Peyer's patch (tissue), 4 donors: Measurements from ENCODE around the gene UTP15. TPM values are rescaled to one million over a fixed set of nuclear protein-coding genes. Genes with fewer than 3 reads are reported as not detected.
A peak's percentile ranks its signal among the peaks of the same experiment; 100 is the strongest.

ENCODE experiments used
- DNase-seq, 3 donors: peaks; one replicate each; pipeline ENCODE4 v3.0.0-alpha.2; 2017 to 2019
- H3K27ac ChIP-seq, 4 donors: fragments of 200-600 bp; sonication (generic); one replicate each; pipeline ENCODE4 v1.5.1; 2016 to 2019
- H3K27me3 ChIP-seq, 2 donors: fragments of 200-600 bp; sonication (generic); one replicate each; pipeline ENCODE4 v1.5.1; 2019
- H3K36me3 ChIP-seq, 3 donors: fragments of 200-600 bp; sonication (generic); one replicate each; pipeline ENCODE4 v1.5.1; 2016 to 2019
- H3K4me1 ChIP-seq, 4 donors: fragments of 200-600 bp; sonication (generic); one replicate each; pipeline ENCODE4 v1.5.1; 2016 to 2019
- H3K4me3 ChIP-seq, 4 donors: fragments of 200-600 bp; sonication (generic); 1 replicate in 3 of 4; 2 replicates in 1 of 4; pipeline ENCODE4 v1.5.1; 2016 to 2019; ENCODE audit warnings: mild to moderate bottlenecking in 1 of 4
- H3K9me3 ChIP-seq, 4 donors: fragments of 200-600 bp; sonication (generic); one replicate each; pipeline ENCODE4 v1.5.1; 2016 to 2019; ENCODE audit warnings: mild to moderate bottlenecking in 1 of 4
- POLR2A ChIP-seq, 2 donors: fragments of 450-650 bp; IDR thresholded peaks; one replicate each; pipeline ENCODE4 v1.5.1; 2017; ENCODE audit warnings: antibody characterized with exemption in 2 of 2, mild to moderate bottlenecking in 2 of 2, moderate library complexity in 2 of 2
- total RNA-seq, 4 donors: library from RNA; depleted of rRNA; stranded (reverse); fragments of >200 nt; gene quantifications; one replicate each; pipeline ENCODE4 v1.1.0, GENCODE V29; 2016
- TF ChIP-seq, protein P1 (sequence below), 6 experiments: fragments of 450-650 bp in 4 of 6; fragments of 200-600 bp in 2 of 6; sonication (generic) in 1 of 6; IDR thresholded peaks; one replicate each; pipeline ENCODE4 v1.5.1; 2017 to 2019; ENCODE audit warnings: antibody characterized with exemption in 6 of 6, mild to moderate bottlenecking in 3 of 6, moderate library complexity in 1 of 6

UTP15 gene
- total RNA-seq, 4 donors from 2014 or later: 10.3 to 21.7 (median 18.9) TPM

DNA sequence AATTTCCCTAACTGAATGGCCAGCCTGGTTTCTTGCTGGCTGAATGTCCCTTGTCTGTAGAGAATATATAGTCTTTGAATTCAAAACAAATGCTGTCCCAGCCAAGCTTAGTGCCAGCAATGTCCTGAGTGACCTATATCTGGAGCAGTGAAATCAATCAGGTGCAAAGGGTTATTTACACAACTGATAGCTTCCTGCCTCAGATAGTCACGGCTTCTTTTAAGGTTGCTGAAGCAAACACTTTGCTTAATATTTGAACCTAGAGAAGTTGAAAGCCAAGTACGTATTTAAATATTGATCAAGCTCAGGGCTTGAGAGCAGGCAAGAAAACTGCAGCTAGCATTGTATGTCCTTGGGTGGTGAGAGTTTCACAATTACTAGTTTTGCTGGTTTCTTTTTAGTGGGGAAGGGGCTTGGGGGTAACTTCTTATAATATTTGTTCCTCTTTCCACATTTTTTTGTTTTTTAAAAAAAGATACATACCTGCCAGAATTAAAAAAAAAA lies 58.4 kb downstream of the UTP15 start:
- no peaks in the 10 kb centered on the region for H3K9me3 ChIP-seq
- H3K4me3 ChIP-seq: no peak overlapping the region
- no peak for DNase-seq
- TF ChIP-seq, protein P1, sequence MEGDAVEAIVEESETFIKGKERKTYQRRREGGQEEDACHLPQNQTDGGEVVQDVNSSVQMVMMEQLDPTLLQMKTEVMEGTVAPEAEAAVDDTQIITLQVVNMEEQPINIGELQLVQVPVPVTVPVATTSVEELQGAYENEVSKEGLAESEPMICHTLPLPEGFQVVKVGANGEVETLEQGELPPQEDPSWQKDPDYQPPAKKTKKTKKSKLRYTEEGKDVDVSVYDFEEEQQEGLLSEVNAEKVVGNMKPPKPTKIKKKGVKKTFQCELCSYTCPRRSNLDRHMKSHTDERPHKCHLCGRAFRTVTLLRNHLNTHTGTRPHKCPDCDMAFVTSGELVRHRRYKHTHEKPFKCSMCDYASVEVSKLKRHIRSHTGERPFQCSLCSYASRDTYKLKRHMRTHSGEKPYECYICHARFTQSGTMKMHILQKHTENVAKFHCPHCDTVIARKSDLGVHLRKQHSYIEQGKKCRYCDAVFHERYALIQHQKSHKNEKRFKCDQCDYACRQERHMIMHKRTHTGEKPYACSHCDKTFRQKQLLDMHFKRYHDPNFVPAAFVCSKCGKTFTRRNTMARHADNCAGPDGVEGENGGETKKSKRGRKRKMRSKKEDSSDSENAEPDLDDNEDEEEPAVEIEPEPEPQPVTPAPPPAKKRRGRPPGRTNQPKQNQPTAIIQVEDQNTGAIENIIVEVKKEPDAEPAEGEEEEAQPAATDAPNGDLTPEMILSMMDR (IDR thresholded peaks at IDR 0.05): no peak
- no peak for TF ChIP-seq POLR2A (IDR thresholded peaks at IDR 0.05)
- H3K4me1 ChIP-seq: peaks cover 0 to 23% (median 3%) of the 10 kb centered on the region in 4 donors
- H3K27me3 ChIP-seq: no peaks in the 10 kb centered on the region
- H3K27ac ChIP-seq: no peak overlapping the region
- no peaks in the 10 kb centered on the region for H3K36me3 ChIP-seq

DNA sequence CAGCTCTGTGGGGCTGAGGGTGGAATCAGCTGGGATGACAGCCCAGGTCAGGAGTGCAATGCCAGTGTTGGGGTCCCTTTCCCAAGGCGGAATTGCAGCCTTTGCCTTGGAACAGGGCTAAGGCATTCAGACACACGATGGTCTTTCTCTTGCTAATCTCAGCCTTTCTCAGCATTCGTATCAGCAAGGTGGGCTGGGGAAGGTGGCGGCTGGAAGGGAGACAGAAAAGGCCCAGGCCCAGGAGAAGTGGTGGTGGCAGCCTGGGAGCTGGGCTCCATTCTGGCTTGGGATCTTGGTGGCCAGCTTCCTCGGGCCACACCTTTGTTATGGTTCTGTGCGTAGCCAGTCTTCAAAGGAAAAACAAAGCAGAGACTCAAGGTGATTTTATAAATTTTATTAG lies 59.3 kb downstream of the UTP15 start:
- Histone ChIP-seq H3K4me3 (no peak overlapping the region), H3K9me3 (no peaks in the 10 kb centered on the region), H3K27ac (peak overlapping the region in 1 of 4 donors; percentile 77), H3K4me1 (peaks cover 0 to 23% (median 3%) of the 10 kb centered on the region in 4 donors), H3K27me3 (no peaks in the 10 kb centered on the region), H3K36me3 (no peaks in the 10 kb centered on the region)
- TF ChIP-seq, protein P1 (IDR thresholded peaks at IDR 0.05): no peak
- TF ChIP-seq POLR2A (IDR thresholded peaks at IDR 0.05): no peak
- no peak for DNase-seq

DNA sequence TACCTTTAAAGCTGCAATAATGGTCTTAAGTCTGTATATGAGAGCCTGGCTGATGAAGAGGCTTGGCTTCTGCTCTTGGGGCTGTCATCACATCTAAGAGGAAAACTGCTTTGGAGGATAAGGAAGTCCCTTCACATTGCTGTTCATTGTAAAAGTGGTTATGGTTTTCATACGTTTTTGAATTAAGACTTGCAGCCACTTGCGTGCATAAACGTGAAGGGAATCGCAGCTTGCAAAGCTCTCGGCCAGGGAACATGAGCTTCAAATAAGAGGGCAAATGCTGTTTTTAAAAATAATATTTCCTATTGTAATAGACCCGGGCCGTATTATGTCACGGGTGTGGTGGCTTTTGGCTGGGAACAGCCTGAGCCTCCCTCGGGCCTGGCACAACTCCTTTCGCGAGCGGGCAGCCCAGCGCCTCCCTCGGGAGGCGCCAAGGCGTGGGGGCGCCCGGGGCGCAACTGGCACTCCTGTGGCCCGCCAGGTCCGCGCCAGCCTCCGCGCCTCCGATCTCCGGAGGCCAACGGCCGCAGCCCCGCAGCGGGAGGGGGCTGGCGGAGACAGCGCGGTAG lies 59.9 kb downstream of the UTP15 start:
- peaks cover 0 to 23% (median 3%) of the 10 kb centered on the region in 4 donors for H3K4me1 ChIP-seq
- TF ChIP-seq, protein P1 (IDR thresholded peaks at IDR 0.05): no peak
- TF ChIP-seq POLR2A (IDR thresholded peaks at IDR 0.05): no peak
- H3K4me3 ChIP-seq: peak overlapping the region; percentile 35 to 69 (median 51)
- no peaks in the 10 kb centered on the region for H3K9me3 ChIP-seq
- DNase-seq: no peak
- no peaks in the 10 kb centered on the region for H3K36me3 ChIP-seq
- H3K27ac ChIP-seq: peak overlapping the region in 3 of 4 donors; percentile 55 to 77 (median 61)
- H3K27me3 ChIP-seq: no peaks in the 10 kb centered on the region

- no peaks in the 10 kb centered on the region for H3K9me3 ChIP-seq
- no peaks in the 10 kb centered on the region for H3K36me3 ChIP-seq
- H3K27ac ChIP-seq: peak within 1 kb of the TSS in 3 of 4 donors; percentile 55 to 77 (median 61)
- H3K4me1 ChIP-seq: peaks cover 0 to 23% (median 3%) of the 10 kb centered on the region in 4 donors
- TF ChIP-seq POLR2A (IDR thresholded peaks at IDR 0.05): peak in 1 of 2 donors; percentile 14
- TF ChIP-seq, protein P1 (IDR thresholded peaks at IDR 0.05): no peak
- peak in 2 of 3 donors; percentile 66 to 87 for DNase-seq
- H3K27me3 ChIP-seq: no peaks in the 10 kb centered on the region
- peak within 1 kb of the TSS; percentile 35 to 69 (median 51) for H3K4me3 ChIP-seq
These were observed 60.6 kb downstream of the UTP15 start, which contains the start of gene ARHGEF28 for GRCh38 chr5:73625944-73626811. Gene ARHGEF28 (plus strand): TSS chr5:73626196. CDS start chr5:73684852, 58,656 bp downstream.

DNA sequence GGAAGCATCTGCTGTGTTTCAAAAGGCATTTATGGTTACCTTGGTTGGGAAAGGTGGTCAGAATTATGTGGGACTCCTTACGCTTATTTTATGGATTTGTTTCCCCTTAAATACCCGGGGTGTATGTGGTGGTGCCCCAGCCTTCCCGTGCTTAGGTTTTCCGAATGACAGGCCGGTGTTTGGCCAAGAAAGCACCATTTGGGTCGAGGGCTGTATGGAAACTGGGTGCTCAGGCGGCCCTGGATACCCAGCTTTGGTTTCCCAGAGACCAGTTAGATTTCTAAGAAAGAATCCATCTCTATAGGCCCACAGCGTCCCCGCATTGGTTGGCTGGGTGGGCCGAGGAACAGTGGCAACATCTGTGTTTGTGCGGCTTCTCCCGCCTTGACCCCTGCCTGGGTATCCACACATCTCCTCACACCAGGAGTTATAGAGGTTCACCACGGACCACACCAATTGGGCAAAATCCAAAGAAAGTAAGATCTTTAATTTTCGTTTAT lies 61.3 kb downstream of the UTP15 start:
- Histone ChIP-seq H3K9me3 (no peaks in the 10 kb centered on the region), H3K4me1 (peaks cover 0 to 23% (median 3%) of the 10 kb centered on the region in 4 donors), H3K4me3 (peak overlapping the region in 3 of 4 donors; percentile 38 to 69 (median 64)), H3K27me3 (no peaks in the 10 kb centered on the region), H3K27ac (peak overlapping the region in 2 of 4 donors; percentile 55 to 65), H3K36me3 (no peaks in the 10 kb centered on the region)
- TF ChIP-seq, protein P1 (IDR thresholded peaks at IDR 0.05): no peak
- no peak for TF ChIP-seq POLR2A (IDR thresholded peaks at IDR 0.05)
- no peak for DNase-seq
